H1 (cell line): ENCODE measurements around the gene MANF.

Experiments
- SP1 ChIP-seq: IDR thresholded peaks from 2 replicates; pipeline ENCODE4 v1.6.1; 2011; ENCODE audit warnings: low read depth, low read length
- TF ChIP-seq, protein P1 (sequence below), 3 experiments: IDR thresholded peaks; 1 replicate in 2 of 3; 2 replicates in 1 of 3; pipeline versions ENCODE4 v1.5.1 to v1.6.1; 2011; ENCODE audit warnings: low read length in 3 of 3, mild to moderate bottlenecking in 3 of 3, inconsistent platforms in 2 of 3, low read depth in 1 of 3, moderate library complexity in 1 of 3; ENCODE audit not compliant: insufficient read depth in 1 of 3; ENCODE audit errors: control extremely low read depth in 1 of 3
- TF ChIP-seq, protein P2 (sequence below): IDR thresholded peaks from 2 replicates; pipeline ENCODE4 v1.6.1; 2012; ENCODE audit warnings: low read length, inconsistent platforms
- TF ChIP-seq, protein P3 (sequence below): IDR thresholded peaks from 2 replicates; pipeline ENCODE4 v1.6.1; 2011; ENCODE audit warnings: low read depth, mild to moderate bottlenecking, low read length; ENCODE audit not compliant: insufficient read depth

DNA sequence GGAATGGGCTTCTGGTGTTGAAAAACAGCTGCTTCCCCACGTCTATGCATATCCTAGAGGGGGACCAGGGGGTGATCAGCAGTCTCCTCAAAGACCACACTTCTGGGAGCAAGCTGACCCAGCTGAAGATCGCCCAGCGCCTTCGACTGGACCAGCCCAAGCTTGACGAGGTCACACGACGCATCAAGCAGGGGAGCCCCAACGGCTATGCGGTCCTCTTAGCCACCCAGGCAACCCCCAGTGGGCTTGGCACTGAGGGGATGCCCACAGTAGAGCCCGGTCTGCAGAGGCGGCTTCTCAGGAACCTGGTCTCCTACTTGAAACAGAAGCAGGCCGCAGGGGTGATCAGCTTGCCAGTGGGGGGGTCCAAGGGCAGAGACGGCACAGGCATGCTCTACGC, 8.5 kb downstream of the MANF start:
- TF ChIP-seq, protein P1, sequence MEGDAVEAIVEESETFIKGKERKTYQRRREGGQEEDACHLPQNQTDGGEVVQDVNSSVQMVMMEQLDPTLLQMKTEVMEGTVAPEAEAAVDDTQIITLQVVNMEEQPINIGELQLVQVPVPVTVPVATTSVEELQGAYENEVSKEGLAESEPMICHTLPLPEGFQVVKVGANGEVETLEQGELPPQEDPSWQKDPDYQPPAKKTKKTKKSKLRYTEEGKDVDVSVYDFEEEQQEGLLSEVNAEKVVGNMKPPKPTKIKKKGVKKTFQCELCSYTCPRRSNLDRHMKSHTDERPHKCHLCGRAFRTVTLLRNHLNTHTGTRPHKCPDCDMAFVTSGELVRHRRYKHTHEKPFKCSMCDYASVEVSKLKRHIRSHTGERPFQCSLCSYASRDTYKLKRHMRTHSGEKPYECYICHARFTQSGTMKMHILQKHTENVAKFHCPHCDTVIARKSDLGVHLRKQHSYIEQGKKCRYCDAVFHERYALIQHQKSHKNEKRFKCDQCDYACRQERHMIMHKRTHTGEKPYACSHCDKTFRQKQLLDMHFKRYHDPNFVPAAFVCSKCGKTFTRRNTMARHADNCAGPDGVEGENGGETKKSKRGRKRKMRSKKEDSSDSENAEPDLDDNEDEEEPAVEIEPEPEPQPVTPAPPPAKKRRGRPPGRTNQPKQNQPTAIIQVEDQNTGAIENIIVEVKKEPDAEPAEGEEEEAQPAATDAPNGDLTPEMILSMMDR (IDR thresholded peaks at IDR 0.05; ENCODE audit: control extremely low read depth in 1 of 3, insufficient read depth in 1 of 3, low read depth in 1 of 3, low read length in 3 of 3), result no peak
- TF ChIP-seq, protein P2, sequence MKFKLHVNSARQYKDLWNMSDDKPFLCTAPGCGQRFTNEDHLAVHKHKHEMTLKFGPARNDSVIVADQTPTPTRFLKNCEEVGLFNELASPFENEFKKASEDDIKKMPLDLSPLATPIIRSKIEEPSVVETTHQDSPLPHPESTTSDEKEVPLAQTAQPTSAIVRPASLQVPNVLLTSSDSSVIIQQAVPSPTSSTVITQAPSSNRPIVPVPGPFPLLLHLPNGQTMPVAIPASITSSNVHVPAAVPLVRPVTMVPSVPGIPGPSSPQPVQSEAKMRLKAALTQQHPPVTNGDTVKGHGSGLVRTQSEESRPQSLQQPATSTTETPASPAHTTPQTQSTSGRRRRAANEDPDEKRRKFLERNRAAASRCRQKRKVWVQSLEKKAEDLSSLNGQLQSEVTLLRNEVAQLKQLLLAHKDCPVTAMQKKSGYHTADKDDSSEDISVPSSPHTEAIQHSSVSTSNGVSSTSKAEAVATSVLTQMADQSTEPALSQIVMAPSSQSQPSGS, result no peak
- TF ChIP-seq SP1, result no peak
- TF ChIP-seq, protein P3, sequence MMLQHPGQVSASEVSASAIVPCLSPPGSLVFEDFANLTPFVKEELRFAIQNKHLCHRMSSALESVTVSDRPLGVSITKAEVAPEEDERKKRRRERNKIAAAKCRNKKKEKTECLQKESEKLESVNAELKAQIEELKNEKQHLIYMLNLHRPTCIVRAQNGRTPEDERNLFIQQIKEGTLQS, result no peak
